ACHN (cell line): ENCODE data around the gene SCN4A.
A peak's percentile ranks its signal among the peaks of the same experiment; 100 is the strongest.
"Not testable (repeated sequence)": the region's sequence is repeated elsewhere in the genome, so short reads cannot be mapped to it uniquely, and the experiment has no call there.

ENCODE experiments used
- DNase-seq: peaks from one replicate; pipeline ENCODE4 v3.0.0-alpha.2; 2015
- in situ Hi-C: cut with HindIII; loops from 2 replicates; pipeline ENCODE4 v1.10.0; 2017; ENCODE audit warnings: low sequenced_read_pairs, low pct_ligation_motif_present, low pct_unique_long_range_greater_than_20kb

Gene SCN4A

GRCh38 chr17:63972796-63973195 is at the start of gene SCN4A:
Gene SCN4A, minus strand, starts transcription at chr17:63972918. Its CDS starts 77 bp downstream, at chr17:63972841.
- in situ Hi-C loops: no loop called here
- no peak for DNase-seq

- DNase-seq: peak; percentile 20
- in situ Hi-C loops: no loop called here
Measured at GRCh38 chr17:64020056-64020766, 47.5 kb upstream of the SCN4A start, which contains the start of gene ICAM2. Gene ICAM2, minus strand, starts transcription at chr17:64020633. Its CDS starts 13,942 bp downstream, at chr17:64006691.

GRCh38 chr17:64019551-64019961 is 46.8 kb upstream of the SCN4A start:
- in situ Hi-C loops, DNase-seq: not testable (repeated sequence)

GRCh38 chr17:64017381-64017980 is 44.8 kb upstream of the SCN4A start:
- DNase-seq: no peak
- in situ Hi-C loops: no loop called here

GRCh38 chr17:64016974-64017373 is 44.3 kb upstream of the SCN4A start:
- in situ Hi-C loops: no loop called here
- no peak for DNase-seq

GRCh38 chr17:64016231-64016784 is 43.6 kb upstream of the SCN4A start:
- DNase-seq: no peak
- in situ Hi-C loops: no loop called here

- in situ Hi-C loops: no loop called here
- no peak for DNase-seq
Measured at GRCh38 chr17:64015447-64015846, 42.7 kb upstream of the SCN4A start.

- in situ Hi-C loops: no loop called here
- peak; percentile 16 for DNase-seq
Measured at GRCh38 chr17:64009571-64010402, 37.1 kb upstream of the SCN4A start.

GRCh38 chr17:64008830-64009229 is 36.1 kb upstream of the SCN4A start:
- no peak for DNase-seq
- in situ Hi-C loops: no loop called here

GRCh38 chr17:64008346-64008745 is 35.6 kb upstream of the SCN4A start:
- in situ Hi-C loops: no loop called here
- no peak for DNase-seq

- in situ Hi-C loops: no loop called here
- no peak for DNase-seq
Measured at GRCh38 chr17:64007838-64008282, 35.1 kb upstream of the SCN4A start.

GRCh38 chr17:64007089-64007837 is 34.5 kb upstream of the SCN4A start:
- in situ Hi-C loops: not testable (repeated sequence)

GRCh38 chr17:64006361-64007088 is 33.8 kb upstream of the SCN4A start:
- in situ Hi-C loops: no loop called here
- no peak for DNase-seq

More at GRCh38 chr17:64007089-64007837, 34.5 kb upstream of the SCN4A start:
- not testable (repeated sequence) for DNase-seq

- DNase-seq: peak; percentile 33
- in situ Hi-C loops: no loop called here
Measured at GRCh38 chr17:64005734-64006167, 33.0 kb upstream of the SCN4A start.

- DNase-seq: no peak
- in situ Hi-C loops: no loop called here
Measured at GRCh38 chr17:64004903-64005733, 32.4 kb upstream of the SCN4A start.

GRCh38 chr17:64004218-64004770 is 31.6 kb upstream of the SCN4A start:
- in situ Hi-C loops: no loop called here

More at GRCh38 chr17:64004218-64004770, 31.6 kb upstream of the SCN4A start:
- no peak for DNase-seq
